ENCODE data around the gene STXBP1.

STXBP1 gene

DNA sequence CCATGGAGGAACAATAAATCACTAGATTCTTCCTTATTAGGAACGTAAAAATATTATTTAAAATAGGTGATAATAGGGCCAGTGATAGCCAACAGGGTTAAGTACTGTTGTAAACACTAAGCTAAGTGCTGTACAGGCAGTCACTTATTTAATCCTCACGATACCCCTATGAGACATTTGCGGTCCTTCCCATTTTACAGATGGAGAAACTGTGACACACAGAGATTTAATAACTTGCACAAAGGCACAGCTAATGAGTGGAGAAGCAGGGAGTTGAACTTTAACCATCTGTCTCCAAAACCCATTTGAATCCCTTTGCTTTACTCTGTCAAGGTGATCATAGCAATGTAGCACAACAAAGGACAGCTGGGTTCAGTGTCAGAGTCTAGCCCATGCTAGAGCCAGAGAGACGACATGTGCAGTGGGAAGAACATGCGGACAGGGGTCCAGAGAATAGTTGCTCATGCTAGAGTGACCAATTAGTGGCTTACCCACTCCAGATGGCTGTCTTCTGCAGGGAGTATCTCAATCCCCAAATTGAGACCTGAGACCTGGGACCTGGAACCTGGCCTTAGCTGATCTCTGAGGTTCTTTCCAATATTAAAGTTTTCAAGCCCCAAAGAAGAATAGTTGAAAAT is 28.9 kb downstream of the STXBP1 start:
- no peak for DNase-seq (ENCODE audit: extremely low spot score)
- ChIA-PET CTCF (interaction anchor here (1.0 to 1.6 kb wide), 2 partner anchors 26 to 28 kb away, joined by 4 read pairs; no protein-coding TSS in a partner anchor), POLR2A (no interaction called here)
- TF ChIP-seq, protein P1, sequence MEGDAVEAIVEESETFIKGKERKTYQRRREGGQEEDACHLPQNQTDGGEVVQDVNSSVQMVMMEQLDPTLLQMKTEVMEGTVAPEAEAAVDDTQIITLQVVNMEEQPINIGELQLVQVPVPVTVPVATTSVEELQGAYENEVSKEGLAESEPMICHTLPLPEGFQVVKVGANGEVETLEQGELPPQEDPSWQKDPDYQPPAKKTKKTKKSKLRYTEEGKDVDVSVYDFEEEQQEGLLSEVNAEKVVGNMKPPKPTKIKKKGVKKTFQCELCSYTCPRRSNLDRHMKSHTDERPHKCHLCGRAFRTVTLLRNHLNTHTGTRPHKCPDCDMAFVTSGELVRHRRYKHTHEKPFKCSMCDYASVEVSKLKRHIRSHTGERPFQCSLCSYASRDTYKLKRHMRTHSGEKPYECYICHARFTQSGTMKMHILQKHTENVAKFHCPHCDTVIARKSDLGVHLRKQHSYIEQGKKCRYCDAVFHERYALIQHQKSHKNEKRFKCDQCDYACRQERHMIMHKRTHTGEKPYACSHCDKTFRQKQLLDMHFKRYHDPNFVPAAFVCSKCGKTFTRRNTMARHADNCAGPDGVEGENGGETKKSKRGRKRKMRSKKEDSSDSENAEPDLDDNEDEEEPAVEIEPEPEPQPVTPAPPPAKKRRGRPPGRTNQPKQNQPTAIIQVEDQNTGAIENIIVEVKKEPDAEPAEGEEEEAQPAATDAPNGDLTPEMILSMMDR (IDR thresholded peaks at IDR 0.05; ENCODE audit: control extremely low read depth, extremely low read depth, low read depth, missing control alignments): no peak

DNA sequence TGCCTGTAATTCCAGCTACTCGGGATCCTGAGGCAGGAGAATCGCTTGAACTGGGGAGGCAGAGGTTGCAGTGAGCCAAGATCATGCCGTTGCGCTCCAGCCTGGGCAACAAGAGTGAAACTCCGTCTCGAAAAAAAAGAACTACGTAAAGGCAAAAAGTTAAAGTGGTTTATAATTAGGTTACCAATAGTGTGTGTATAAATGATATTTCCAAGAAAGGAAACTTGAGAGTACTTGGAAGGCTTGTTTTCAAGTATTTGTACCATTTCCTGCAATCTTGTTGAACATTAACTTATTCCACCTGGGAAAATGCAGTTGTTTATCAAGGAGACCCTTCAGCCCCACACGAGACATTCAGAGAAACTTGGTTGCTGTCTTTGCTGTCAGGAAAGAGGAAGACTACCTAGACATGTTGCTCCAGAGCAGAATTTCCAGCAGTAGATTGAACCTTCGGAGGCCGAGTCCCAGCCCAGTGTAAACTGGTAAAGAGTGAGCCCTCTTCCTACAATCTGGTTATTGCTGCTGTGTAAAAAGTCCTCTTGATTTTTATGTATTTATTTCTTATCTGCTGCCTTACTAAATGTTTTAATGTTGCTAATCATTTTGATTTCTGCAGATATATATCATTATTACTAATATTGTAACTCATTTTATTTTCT is 30.1 kb downstream of the STXBP1 start:
- CTCF ChIA-PET: interaction anchor here (1.6 kb wide), 1 partner anchor 25 kb away, joined by 4 read pairs; no protein-coding TSS in a partner anchor
- POLR2A ChIA-PET: no interaction called here
- DNase-seq (ENCODE audit: extremely low spot score): no peak
- TF ChIP-seq, protein P1 (IDR thresholded peaks at IDR 0.05; ENCODE audit: control extremely low read depth, extremely low read depth, low read depth, missing control alignments): no peak

DNA sequence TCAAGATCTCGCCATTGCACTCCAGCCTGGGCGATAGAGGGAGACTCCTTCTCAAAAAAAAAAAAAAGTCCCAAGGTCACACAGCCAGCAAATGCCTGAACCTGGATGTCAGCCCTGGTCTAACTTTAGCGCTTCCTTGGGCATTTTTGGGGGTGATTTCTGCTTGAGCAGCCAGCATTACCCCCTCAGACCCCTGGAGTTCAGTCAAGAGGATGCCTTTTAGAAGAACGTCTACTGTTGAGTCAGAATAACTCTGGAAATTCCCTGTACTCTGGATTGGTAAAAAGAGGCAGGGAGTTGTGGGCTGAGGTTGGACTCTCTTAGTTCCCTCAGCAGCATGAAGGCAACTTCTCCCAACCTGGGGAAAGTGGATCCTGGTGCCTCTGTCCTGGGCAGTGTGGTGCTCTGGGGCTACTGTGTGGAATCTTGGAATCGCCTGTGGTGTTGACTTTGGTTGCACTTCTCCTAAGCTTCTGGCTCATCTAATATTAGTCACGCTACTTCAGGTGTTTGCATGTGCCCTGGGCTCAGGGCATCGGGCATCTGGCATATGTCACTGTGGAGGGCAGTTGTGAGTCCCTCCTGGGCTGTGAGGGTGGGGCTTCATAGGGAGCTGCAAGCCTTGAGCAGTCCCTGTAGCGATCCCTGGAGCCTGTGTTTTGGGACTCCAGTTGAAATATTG is 32.2 kb downstream of the STXBP1 start:
- CTCF ChIA-PET: interaction anchor here (0.6 kb wide), 1 partner anchor 17 kb away, joined by 3 read pairs; no protein-coding TSS in a partner anchor
- TF ChIP-seq, protein P1 (IDR thresholded peaks at IDR 0.05; ENCODE audit: control extremely low read depth, extremely low read depth, low read depth, missing control alignments): no peak
- DNase-seq (ENCODE audit: extremely low spot score): no peak
- POLR2A ChIA-PET: no interaction called here

DNA sequence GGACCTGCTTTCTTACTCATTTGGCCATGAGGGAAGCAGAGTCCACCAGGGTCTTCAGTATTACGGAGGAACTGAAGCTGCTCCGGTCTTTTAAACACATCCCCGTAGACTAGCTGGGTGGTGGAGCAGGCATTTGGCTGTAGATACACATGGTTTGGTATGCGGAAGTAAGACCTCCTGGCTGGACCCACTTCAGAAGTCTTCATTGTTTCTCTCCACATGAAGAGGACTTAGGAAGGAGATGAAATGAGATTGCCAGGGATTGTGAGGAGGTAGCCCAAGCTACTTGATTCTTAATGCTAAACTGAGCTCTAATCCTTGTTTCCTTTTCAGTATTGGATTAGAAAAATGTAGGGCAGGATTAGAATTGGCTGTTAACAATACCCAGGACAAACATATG is 32.9 kb downstream of the STXBP1 start:
- ChIA-PET CTCF (no interaction called here), POLR2A (no interaction called here)
- DNase-seq (ENCODE audit: extremely low spot score): no peak
- TF ChIP-seq, protein P1 (IDR thresholded peaks at IDR 0.05; ENCODE audit: control extremely low read depth, extremely low read depth, low read depth, missing control alignments): no peak

DNA sequence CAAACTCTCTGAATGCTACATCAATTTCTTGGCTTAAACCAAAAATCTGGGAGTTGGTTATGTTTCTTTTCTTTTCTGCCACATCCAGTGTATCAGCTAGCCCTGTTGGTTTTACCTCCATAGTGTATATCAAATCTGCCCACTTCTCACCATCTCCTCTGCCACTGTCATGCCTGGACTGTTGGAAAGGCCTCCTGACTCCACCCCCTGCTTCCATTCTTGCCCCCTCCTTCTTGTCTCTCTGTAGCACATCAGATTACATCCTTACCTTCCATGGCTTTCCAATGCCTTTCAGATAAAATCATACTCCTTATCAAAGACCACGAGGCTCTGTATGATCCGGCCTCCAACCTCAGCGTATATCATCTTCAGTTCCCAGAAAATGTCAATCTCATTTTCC is 35.4 kb downstream of the STXBP1 start:
- POLR2A ChIA-PET: no interaction called here
- no peak for DNase-seq (ENCODE audit: extremely low spot score)
- CTCF ChIA-PET: no interaction called here
- TF ChIP-seq, protein P1 (IDR thresholded peaks at IDR 0.05; ENCODE audit: control extremely low read depth, extremely low read depth, low read depth, missing control alignments): no peak

DNA sequence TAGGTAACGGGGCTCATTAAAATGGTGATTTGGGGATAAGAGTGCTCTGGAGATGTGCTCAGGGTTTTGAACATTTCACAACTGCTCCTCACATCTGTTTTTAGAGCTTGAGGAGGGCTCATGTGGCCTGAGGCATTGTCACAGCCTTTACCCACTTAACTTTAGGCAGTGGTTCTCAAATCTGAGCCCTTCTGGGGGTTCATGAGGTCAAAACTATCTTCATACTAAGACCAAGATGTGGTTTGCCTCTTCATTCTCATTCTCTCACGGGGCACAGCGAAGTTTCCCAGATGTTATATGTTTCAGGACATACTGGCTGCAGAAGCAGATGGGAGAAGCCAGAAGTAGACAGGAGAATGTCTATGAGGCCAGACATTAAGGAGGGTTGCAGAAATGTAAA is 38.4 kb downstream of the STXBP1 start:
- DNase-seq (ENCODE audit: extremely low spot score): no peak
- TF ChIP-seq, protein P1 (IDR thresholded peaks at IDR 0.05; ENCODE audit: control extremely low read depth, extremely low read depth, low read depth, missing control alignments): no peak
- ChIA-PET POLR2A (no interaction called here), CTCF (no interaction called here)

Data from GM10248 (cell line).